ENCODE results near the gene WIPI1.

The WIPI1 gene

GRCh38 chr17:68480885-68481284, 23.6 kb upstream of the WIPI1 start:
- Histone ChIP-seq H3K4me3 (ENCODE audit: insufficient read depth in 1 of 2, low read depth in 1 of 2, low read length in 2 of 2) (no peak overlapping the region), H3K23ac (ENCODE audit: low read length in 2 of 2) (no peak overlapping the region), H3K27me3 (ENCODE audit: control insufficient read depth in 1 of 2, insufficient read depth in 1 of 2, low read length in 2 of 2) (peaks cover 0 to 7% of the 10 kb centered on the region in 2 experiments), H4K8ac (ENCODE audit: low read length) (no peak overlapping the region), H2BK15ac (ENCODE audit: low read depth, poor library complexity, severe bottlenecking) (no peak overlapping the region), H2BK120ac (ENCODE audit: low read depth, low read length) (no peak overlapping the region), H2AK5ac (ENCODE audit: low read length, severe bottlenecking) (no peak overlapping the region), H3K9me3 (ENCODE audit: control insufficient read depth, low read length) (no peaks in the 10 kb centered on the region), H3K14ac (ENCODE audit: low read length in 2 of 2) (no peak overlapping the region), H2AFZ (ENCODE audit: low read depth, low read length) (no peak overlapping the region), H2BK5ac (ENCODE audit: low read depth, low read length, poor library complexity, severe bottlenecking) (no peak overlapping the region), H3K9ac (ENCODE audit: low read length) (no peak overlapping the region), H3K4me2 (ENCODE audit: low read length, poor library complexity, severe bottlenecking) (no peak overlapping the region), H3K4ac (ENCODE audit: low read depth in 1 of 2, low read length in 2 of 2) (no peak overlapping the region), H3K36me3 (ENCODE audit: control insufficient read depth in 1 of 2, insufficient read depth in 2 of 2, low read depth in 1 of 2, low read length in 2 of 2) (no peaks in the 10 kb centered on the region), H3K79me1 (replicated peaks; ENCODE audit: low read length, poor library complexity, severe bottlenecking) (no peaks in the 10 kb centered on the region), H4K91ac (ENCODE audit: low read length) (no peak overlapping the region), H2BK12ac (ENCODE audit: low read length in 2 of 2) (no peak overlapping the region), H3K27ac (ENCODE audit: low read length, poor library complexity, severe bottlenecking) (no peak overlapping the region), H3K4me1 (ENCODE audit: control insufficient read depth, insufficient read depth, low read depth, low read length) (no peaks in the 10 kb centered on the region), H3K18ac (ENCODE audit: low read depth in 1 of 2, low read length in 2 of 2) (no peak overlapping the region)
- no CpG with 5 or more reads among the region's 4 CpGs for WGBS
- no peak for DNase-seq

DNA sequence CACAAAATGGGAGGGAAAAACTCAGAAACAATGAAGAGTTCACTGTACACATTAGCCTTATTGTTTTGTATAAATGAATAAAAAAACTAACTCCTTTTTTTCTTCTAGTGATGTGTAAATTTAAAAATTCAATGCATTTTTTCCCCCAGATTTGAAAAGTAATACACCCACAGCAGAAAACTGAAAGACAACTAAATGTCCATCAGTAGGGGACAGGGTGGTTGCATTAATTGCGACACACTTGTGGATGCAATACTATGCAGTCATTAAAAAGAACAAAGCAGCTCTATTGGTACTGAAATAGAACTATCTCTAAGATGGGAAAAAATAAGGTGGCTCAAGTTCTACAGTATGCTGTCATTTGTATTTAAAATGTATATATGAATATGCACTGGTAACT, 13.7 kb upstream of the WIPI1 start:
- Histone ChIP-seq H3K9me3 (ENCODE audit: control insufficient read depth, low read length) (no peaks in the 10 kb centered on the region), H2BK120ac (ENCODE audit: low read depth, low read length) (no peak overlapping the region), H2BK15ac (ENCODE audit: low read depth, poor library complexity, severe bottlenecking) (no peak overlapping the region), H3K36me3 (ENCODE audit: control insufficient read depth in 1 of 2, insufficient read depth in 2 of 2, low read depth in 1 of 2, low read length in 2 of 2) (no peaks in the 10 kb centered on the region), H3K14ac (ENCODE audit: low read length in 2 of 2) (no peak overlapping the region), H3K27ac (ENCODE audit: low read length, poor library complexity, severe bottlenecking) (no peak overlapping the region), H3K4me1 (ENCODE audit: control insufficient read depth, insufficient read depth, low read depth, low read length) (no peaks in the 10 kb centered on the region), H3K79me1 (replicated peaks; ENCODE audit: low read length, poor library complexity, severe bottlenecking) (no peaks in the 10 kb centered on the region), H3K18ac (ENCODE audit: low read depth in 1 of 2, low read length in 2 of 2) (no peak overlapping the region), H4K8ac (ENCODE audit: low read length) (no peak overlapping the region), H3K4ac (ENCODE audit: low read depth in 1 of 2, low read length in 2 of 2) (no peak overlapping the region), H3K4me3 (ENCODE audit: insufficient read depth in 1 of 2, low read depth in 1 of 2, low read length in 2 of 2) (no peak overlapping the region), H2BK5ac (ENCODE audit: low read depth, low read length, poor library complexity, severe bottlenecking) (no peak overlapping the region), H3K4me2 (ENCODE audit: low read length, poor library complexity, severe bottlenecking) (no peak overlapping the region), H3K27me3 (ENCODE audit: control insufficient read depth in 1 of 2, insufficient read depth in 1 of 2, low read length in 2 of 2) (no peaks in the 10 kb centered on the region), H4K91ac (ENCODE audit: low read length) (no peak overlapping the region), H3K23ac (ENCODE audit: low read length in 2 of 2) (no peak overlapping the region), H2AFZ (ENCODE audit: low read depth, low read length) (no peak overlapping the region), H2BK12ac (ENCODE audit: low read length in 2 of 2) (no peak overlapping the region), H2AK5ac (ENCODE audit: low read length, severe bottlenecking) (no peak overlapping the region), H3K9ac (ENCODE audit: low read length) (no peak overlapping the region)
- no peak for DNase-seq
- 91% methylated on average over 1 of the region's 1 CpG for WGBS

DNA sequence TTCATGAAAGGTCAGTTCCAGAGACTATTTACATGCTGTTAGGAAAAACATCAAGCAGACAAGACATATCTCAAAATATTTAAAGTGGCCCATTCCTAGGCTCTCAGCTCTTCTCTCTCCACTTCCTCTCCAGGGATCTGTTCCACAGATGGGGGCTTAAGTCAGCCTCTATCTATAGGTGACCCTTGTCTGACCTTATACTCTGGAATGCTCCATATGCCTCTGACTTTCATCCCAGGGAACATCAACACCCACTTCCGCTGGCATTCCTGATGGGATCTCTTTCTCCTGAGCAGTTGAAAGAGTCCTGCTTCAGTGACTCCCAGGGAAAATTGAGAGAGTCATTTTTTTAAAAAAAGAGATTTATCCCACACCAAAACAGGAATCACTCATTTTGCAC, 11.5 kb upstream of the WIPI1 start:
- Histone ChIP-seq H2AK5ac (ENCODE audit: low read length, severe bottlenecking) (no peak overlapping the region), H3K18ac (ENCODE audit: low read depth in 1 of 2, low read length in 2 of 2) (no peak overlapping the region), H3K9ac (ENCODE audit: low read length) (no peak overlapping the region), H4K8ac (ENCODE audit: low read length) (peak overlapping the region; percentile 33), H3K36me3 (ENCODE audit: control insufficient read depth in 1 of 2, insufficient read depth in 2 of 2, low read depth in 1 of 2, low read length in 2 of 2) (no peaks in the 10 kb centered on the region), H3K4me1 (ENCODE audit: control insufficient read depth, insufficient read depth, low read depth, low read length) (no peaks in the 10 kb centered on the region), H3K27me3 (ENCODE audit: control insufficient read depth in 1 of 2, insufficient read depth in 1 of 2, low read length in 2 of 2) (no peaks in the 10 kb centered on the region), H3K79me1 (replicated peaks; ENCODE audit: low read length, poor library complexity, severe bottlenecking) (no peaks in the 10 kb centered on the region), H2BK15ac (ENCODE audit: low read depth, poor library complexity, severe bottlenecking) (no peak overlapping the region), H3K4ac (ENCODE audit: low read depth in 1 of 2, low read length in 2 of 2) (no peak overlapping the region), H3K4me2 (ENCODE audit: low read length, poor library complexity, severe bottlenecking) (no peak overlapping the region), H3K14ac (ENCODE audit: low read length in 2 of 2) (no peak overlapping the region), H2BK120ac (ENCODE audit: low read depth, low read length) (no peak overlapping the region), H2BK5ac (ENCODE audit: low read depth, low read length, poor library complexity, severe bottlenecking) (no peak overlapping the region), H3K27ac (ENCODE audit: low read length, poor library complexity, severe bottlenecking) (no peak overlapping the region), H3K9me3 (ENCODE audit: control insufficient read depth, low read length) (no peaks in the 10 kb centered on the region), H3K23ac (ENCODE audit: low read length in 2 of 2) (no peak overlapping the region), H4K91ac (ENCODE audit: low read length) (no peak overlapping the region), H2BK12ac (ENCODE audit: low read length in 2 of 2) (no peak overlapping the region), H3K4me3 (ENCODE audit: insufficient read depth in 1 of 2, low read depth in 1 of 2, low read length in 2 of 2) (no peak overlapping the region), H2AFZ (ENCODE audit: low read depth, low read length) (no peak overlapping the region)
- peak; percentile 61 for DNase-seq
- WGBS, result no CpG with 5 or more reads among the region's 1 CpG

DNA sequence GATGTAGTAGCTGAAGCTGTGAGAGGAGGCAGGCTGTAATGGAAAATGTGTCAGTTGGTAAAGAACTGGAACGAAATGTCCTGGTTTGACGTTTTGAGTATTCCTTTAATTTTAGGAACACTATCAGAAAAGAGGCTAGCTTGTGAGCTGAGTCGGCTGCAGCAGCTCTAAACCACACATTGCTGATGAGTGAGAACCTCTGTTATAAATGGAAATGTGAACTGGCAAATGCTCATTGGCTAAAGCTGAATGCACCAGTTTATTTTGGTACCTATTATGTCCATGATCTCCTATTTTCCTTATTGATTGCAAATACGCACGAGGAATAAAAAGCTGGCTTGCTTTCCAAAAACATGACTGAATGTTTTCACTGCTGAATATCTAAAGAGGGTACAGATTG, 11.0 kb upstream of the WIPI1 start:
- Histone ChIP-seq H2AK5ac (ENCODE audit: low read length, severe bottlenecking) (no peak overlapping the region), H2AFZ (ENCODE audit: low read depth, low read length) (no peak overlapping the region), H2BK15ac (ENCODE audit: low read depth, poor library complexity, severe bottlenecking) (no peak overlapping the region), H3K36me3 (ENCODE audit: control insufficient read depth in 1 of 2, insufficient read depth in 2 of 2, low read depth in 1 of 2, low read length in 2 of 2) (no peaks in the 10 kb centered on the region), H3K27me3 (ENCODE audit: control insufficient read depth in 1 of 2, insufficient read depth in 1 of 2, low read length in 2 of 2) (no peaks in the 10 kb centered on the region), H4K8ac (ENCODE audit: low read length) (peak overlapping the region; percentile 72), H3K23ac (ENCODE audit: low read length in 2 of 2) (no peak overlapping the region), H2BK5ac (ENCODE audit: low read depth, low read length, poor library complexity, severe bottlenecking) (no peak overlapping the region), H3K4me1 (ENCODE audit: control insufficient read depth, insufficient read depth, low read depth, low read length) (no peaks in the 10 kb centered on the region), H3K4me3 (ENCODE audit: insufficient read depth in 1 of 2, low read depth in 1 of 2, low read length in 2 of 2) (no peak overlapping the region), H3K18ac (ENCODE audit: low read depth in 1 of 2, low read length in 2 of 2) (peak overlapping the region in 1 of 2 experiments; percentile 8), H3K4ac (ENCODE audit: low read depth in 1 of 2, low read length in 2 of 2) (no peak overlapping the region), H3K4me2 (ENCODE audit: low read length, poor library complexity, severe bottlenecking) (no peak overlapping the region), H2BK12ac (ENCODE audit: low read length in 2 of 2) (peak overlapping the region in 1 of 2 experiments; percentile 94), H2BK120ac (ENCODE audit: low read depth, low read length) (no peak overlapping the region), H3K9ac (ENCODE audit: low read length) (no peak overlapping the region), H3K79me1 (replicated peaks; ENCODE audit: low read length, poor library complexity, severe bottlenecking) (no peaks in the 10 kb centered on the region), H3K14ac (ENCODE audit: low read length in 2 of 2) (no peak overlapping the region), H4K91ac (ENCODE audit: low read length) (no peak overlapping the region), H3K27ac (ENCODE audit: low read length, poor library complexity, severe bottlenecking) (no peak overlapping the region), H3K9me3 (ENCODE audit: control insufficient read depth, low read length) (no peaks in the 10 kb centered on the region)
- peak; percentile 67 for DNase-seq
- WGBS, result 35% methylated on average over 5 of the region's 5 CpGs
